ENCODE data around the gene TNFRSF14.

Gene TNFRSF14

DNA sequence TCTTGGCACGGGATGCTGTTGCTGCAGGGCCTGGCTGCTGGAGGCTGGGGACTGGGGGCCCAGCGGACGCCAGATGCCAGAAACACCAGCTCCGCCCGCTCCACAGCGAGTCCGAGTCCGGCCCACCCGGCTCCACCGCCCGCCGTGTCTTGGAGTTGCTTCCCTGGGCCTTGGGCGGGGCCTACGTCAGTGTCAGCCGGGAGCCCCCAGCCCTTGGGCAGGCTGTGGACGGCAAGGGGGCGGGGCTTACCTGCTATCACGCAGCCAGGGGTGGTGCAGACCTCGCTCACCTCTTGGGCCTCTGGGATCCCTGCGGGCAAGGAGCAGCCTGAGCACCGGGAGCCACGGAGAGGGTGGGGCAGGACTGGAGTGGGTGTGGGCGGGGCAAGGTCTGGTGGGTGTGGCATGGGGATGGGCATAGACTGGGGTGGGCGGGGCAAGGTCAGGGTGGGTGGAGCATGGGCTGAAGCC is 54.9 kb downstream of the TNFRSF14 start:
- TF ChIP-seq CTCF (conservative IDR thresholded peaks at IDR 0.05) (no peak), ZFX (IDR thresholded peaks at IDR 0.05) (no peak)

DNA sequence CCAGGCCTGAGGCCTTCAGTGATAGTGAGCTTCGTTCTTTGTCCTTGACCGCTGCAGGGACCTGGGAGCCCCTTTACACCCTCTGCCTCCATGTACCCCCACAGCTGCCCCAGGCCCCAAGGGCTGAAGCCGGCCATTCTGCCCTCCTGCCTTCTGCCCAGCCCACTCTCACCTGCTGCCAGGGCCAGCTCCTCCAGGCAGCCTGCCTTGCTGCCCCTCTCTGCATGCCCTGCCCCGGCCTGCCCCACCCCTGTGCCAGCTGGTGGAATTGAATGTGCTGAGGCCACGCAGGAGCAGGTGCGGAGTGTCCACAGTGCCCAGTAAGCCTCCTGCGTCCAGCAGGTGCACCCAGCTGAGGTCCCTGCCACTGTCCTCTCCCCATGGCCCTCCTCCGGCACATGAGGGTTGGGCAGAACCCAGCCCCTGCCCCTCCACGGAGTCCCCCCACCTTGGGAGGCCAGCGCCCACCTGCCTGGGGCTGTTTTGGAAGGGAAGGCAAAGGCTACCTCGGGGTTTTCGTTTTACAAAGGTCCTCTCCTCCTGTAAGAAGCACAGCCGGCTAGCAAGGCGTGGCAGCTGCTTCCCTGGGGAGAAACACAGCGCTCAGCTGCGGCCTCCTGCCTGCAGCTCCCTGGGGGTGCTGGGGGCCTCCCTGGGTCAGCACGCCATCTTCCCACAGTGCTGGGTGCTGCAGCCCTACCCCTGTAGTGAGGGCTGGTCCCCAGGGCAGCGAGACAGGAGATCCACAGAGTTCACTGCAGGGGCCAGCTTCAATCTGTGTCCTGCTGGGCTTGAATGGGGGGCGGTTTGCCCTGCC is 55.7 kb downstream of the TNFRSF14 start:
- no peak overlapping the region for H3K27ac ChIP-seq

More for the DNA sequence above, 54.9 kb downstream of the TNFRSF14 start:
- no peak overlapping the region for H3K27ac ChIP-seq

DNA sequence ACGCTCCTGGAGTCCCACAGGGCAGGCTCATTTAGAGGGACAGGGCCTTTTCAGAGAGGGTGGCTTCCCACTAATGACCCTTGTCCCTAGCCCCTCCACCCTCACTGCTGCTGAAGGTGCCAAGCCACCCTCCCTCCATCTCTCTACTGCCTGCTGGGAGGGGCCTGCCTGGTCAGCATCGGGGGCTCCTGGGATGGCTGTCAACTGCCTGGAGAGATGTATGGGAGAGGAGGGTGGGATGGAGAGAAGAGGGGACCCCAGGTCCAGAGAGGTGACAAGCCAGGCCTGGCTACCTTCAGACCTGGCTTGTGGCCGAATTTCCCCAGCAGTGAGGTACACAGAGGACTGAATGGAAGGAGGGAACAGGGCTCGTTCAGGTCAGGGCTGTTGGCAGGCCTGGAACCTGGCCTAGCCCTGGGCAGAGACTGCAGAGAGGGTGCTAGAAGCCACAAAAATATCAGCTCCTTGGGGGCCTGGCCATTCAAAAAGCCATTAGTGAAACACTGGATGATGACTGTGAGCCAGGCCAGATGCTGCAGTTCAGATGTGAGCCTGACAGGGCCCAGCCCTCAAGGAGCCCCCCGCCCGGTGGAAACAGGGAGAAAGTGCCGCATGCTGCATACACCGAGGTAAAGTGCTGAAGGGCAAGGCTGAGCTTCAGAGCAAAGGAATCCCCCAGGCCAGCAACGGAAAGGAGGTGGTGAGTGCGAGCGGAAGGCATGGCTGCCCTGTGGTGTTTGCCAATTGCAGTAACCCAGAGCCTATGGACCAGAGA is 56.6 kb downstream of the TNFRSF14 start:
- H3K27ac ChIP-seq, result no peak overlapping the region
- TF ChIP-seq CTCF (conservative IDR thresholded peaks at IDR 0.05) (no peak), ZFX (IDR thresholded peaks at IDR 0.05) (no peak)

More for the DNA sequence above, 55.7 kb downstream of the TNFRSF14 start:
- no peak for TF ChIP-seq ZFX (IDR thresholded peaks at IDR 0.05)
- no peak for TF ChIP-seq CTCF (conservative IDR thresholded peaks at IDR 0.05)
